HEK293T (cell line): ENCODE results near the gene CD96.
"Not testable (repeated sequence)": the region's sequence is repeated elsewhere in the genome, so short reads cannot be mapped to it uniquely, and the experiment has no call there.

Source experiments
- CTCF ChIA-PET: fragments of 350-600 bp; formaldehyde crosslinking; extraction: SDS; loops from one replicate; lab custom pipeline; 2021; ENCODE audit warnings: antibody characterized with exemption, inconsistent platforms; lab: Yijun Ruan, JAX
- POLR2A ChIA-PET: fragments of 350-600 bp; formaldehyde crosslinking; extraction: SDS; loops from one replicate; lab custom pipeline; 2020; ENCODE audit warnings: antibody characterized with exemption, inconsistent platforms; lab: Yijun Ruan, JAX
- DNase-seq: peaks from one replicate; pipeline ENCODE4 v3.0.0; 2012; ENCODE audit warnings: mixed read lengths; ENCODE audit errors: extremely low spot score
- ARNT ChIP-seq: fragments of 450-650 bp; IDR thresholded peaks from 2 replicates; pipeline ENCODE4 v1.6.1; 2017; ENCODE audit warnings: mild to moderate bottlenecking
- BHLHE40 ChIP-seq: fragments of 450-650 bp; IDR thresholded peaks from 2 replicates; pipeline ENCODE4 v1.6.1; 2016; ENCODE audit warnings: mild to moderate bottlenecking, moderate library complexity, borderline replicate concordance
- CTBP1 ChIP-seq: fragments of 450-650 bp; IDR thresholded peaks from 2 replicates; pipeline ENCODE4 v1.6.1; 2016; ENCODE audit warnings: borderline replicate concordance
- ELF4 ChIP-seq: fragments of 450-650 bp; IDR thresholded peaks from 2 replicates; pipeline ENCODE4 v1.6.1; 2017; ENCODE audit warnings: antibody characterized with exemption
- FOXA1 ChIP-seq: fragments of 450-650 bp; IDR thresholded peaks from 2 replicates; pipeline ENCODE4 v1.6.1; 2016; ENCODE audit warnings: mild to moderate bottlenecking
- FOXK2 ChIP-seq: fragments of 450-650 bp; IDR thresholded peaks from 2 replicates; pipeline ENCODE4 v1.6.1; 2016; ENCODE audit warnings: mild to moderate bottlenecking
- FOXM1 ChIP-seq: fragments of 450-650 bp; IDR thresholded peaks from 2 replicates; pipeline ENCODE4 v1.6.1; 2017; ENCODE audit warnings: mild to moderate bottlenecking, borderline replicate concordance
- HDGF ChIP-seq: fragments of 450-650 bp; IDR thresholded peaks from 2 replicates; pipeline ENCODE4 v1.6.1; 2017; ENCODE audit warnings: antibody characterized with exemption, borderline replicate concordance
- L3MBTL2 ChIP-seq: fragments of 450-650 bp; conservative IDR thresholded peaks from 2 replicates; pipeline ENCODE4 v1.6.1; 2016; ENCODE audit warnings: mild to moderate bottlenecking
- LEF1 ChIP-seq: fragments of 450-650 bp; IDR thresholded peaks from 2 replicates; pipeline ENCODE4 v1.6.1; 2017; ENCODE audit warnings: mild to moderate bottlenecking, borderline replicate concordance
- NFRKB ChIP-seq: fragments of 450-650 bp; IDR thresholded peaks from 2 replicates; pipeline ENCODE4 v1.6.1; 2016; ENCODE audit warnings: mild to moderate bottlenecking, moderate library complexity
- PKNOX1 ChIP-seq: fragments of 450-650 bp; IDR thresholded peaks from 2 replicates; pipeline ENCODE4 v1.6.1; 2016
- SP1 ChIP-seq: fragments of 450-650 bp; IDR thresholded peaks from 2 replicates; pipeline ENCODE4 v1.6.1; 2017
- SUZ12 ChIP-seq: fragments of 450-650 bp; IDR thresholded peaks from 2 replicates; pipeline ENCODE4 v1.6.1; 2016; ENCODE audit warnings: mild to moderate bottlenecking
- TARDBP ChIP-seq: fragments of 450-650 bp; IDR thresholded peaks from 2 replicates; pipeline ENCODE4 v1.6.1; 2016
- ZNF384 ChIP-seq: fragments of 450-650 bp; IDR thresholded peaks from 2 replicates; pipeline ENCODE4 v1.6.1; 2016

Gene CD96

GRCh38 chr3:111668888-111669488, 127.0 kb downstream of the CD96 start:
- ChIA-PET CTCF (interaction anchor here (0.6 to 4.6 kb wide), 11 partner anchors 22 to 345 kb away, joined by 3 to 41 read pairs (median 3); no protein-coding TSS in a partner anchor), POLR2A (interaction anchor here (1.0 to 1.8 kb wide), 3 partner anchors 22 to 310 kb away, joined by 3 to 6 read pairs (median 3); partner anchors contain the start of gene ABHD10)
- peak; percentile 51 for DNase-seq
- TF ChIP-seq ZNF384, result no peak
- peak; percentile 66 for TF ChIP-seq PKNOX1

GRCh38 chr3:111669926-111670630, 128.1 kb downstream of the CD96 start:
- CTCF ChIA-PET, result interaction anchor here (0.6 to 4.6 kb wide), 12 partner anchors 21 to 1816 kb away, joined by 3 to 41 read pairs (median 4); no protein-coding TSS in a partner anchor
- TF ChIP-seq PKNOX1 (no peak), SUZ12 (no peak), CTBP1 (no peak), FOXA1 (no peak), FOXK2 (no peak), ELF4 (no peak), ARNT (no peak), FOXM1 (no peak), SP1 (no peak), TARDBP (no peak), ZNF384 (no peak), LEF1 (no peak), HDGF (no peak), NFRKB (no peak), BHLHE40 (no peak), L3MBTL2 (no peak)
- DNase-seq, result no peak
- POLR2A ChIA-PET, result interaction anchor here (1.2 to 1.8 kb wide), 3 partner anchors 21 to 309 kb away, joined by 3 to 6 read pairs (median 4); partner anchors contain the start of gene ABHD10

- ChIA-PET POLR2A (interaction anchor here (1.2 kb wide), 1 partner anchor 306 kb away, joined by 5 read pairs; the partner anchor contains the start of gene ABHD10), CTCF (interaction anchor here (0.6 to 1.1 kb wide), 3 partner anchors 22 to 355 kb away, joined by 3 to 4 read pairs (median 3); no protein-coding TSS in a partner anchor)
- not testable (repeated sequence) for DNase-seq
Measured at GRCh38 chr3:111672461-111672860, 130.5 kb downstream of the CD96 start.

GRCh38 chr3:111675846-111676210, 133.8 kb downstream of the CD96 start:
- TF ChIP-seq LEF1, result no peak
- no peak for TF ChIP-seq L3MBTL2
- TF ChIP-seq NFRKB, result no peak
- no peak for TF ChIP-seq ELF4
- TF ChIP-seq PKNOX1, result no peak
- TF ChIP-seq CTBP1, result no peak
- no peak for DNase-seq
- ChIA-PET CTCF (no interaction called here), POLR2A (no interaction called here)

- CTCF ChIA-PET, result interaction anchor here (1.1 to 1.4 kb wide), 2 partner anchors 9 to 17 kb away, joined by 4 to 5 read pairs; no protein-coding TSS in a partner anchor
- POLR2A ChIA-PET, result no interaction called here
- no peak for DNase-seq
- no peak for TF ChIP-seq TARDBP
- no peak for TF ChIP-seq FOXA1
- TF ChIP-seq CTBP1, result no peak
- TF ChIP-seq SUZ12, result no peak
- no peak for TF ChIP-seq PKNOX1
- no peak for TF ChIP-seq FOXM1
- no peak for TF ChIP-seq HDGF
- TF ChIP-seq LEF1, result no peak
- TF ChIP-seq ZNF384, result no peak
- TF ChIP-seq BHLHE40, result no peak
- TF ChIP-seq FOXK2, result no peak
- TF ChIP-seq ELF4, result no peak
- no peak for TF ChIP-seq L3MBTL2
- TF ChIP-seq SP1, result no peak
- TF ChIP-seq NFRKB, result no peak
- TF ChIP-seq ARNT, result no peak
Measured at GRCh38 chr3:111676211-111677006, 134.4 kb downstream of the CD96 start.
